NCI-H82 (cell line): ENCODE data around the gene FGR.

Source experiments
- DNase-seq: peaks from one replicate; lab custom pipeline; 2025; lab: John Stamatoyannopoulos, UW

Gene FGR

GRCh38 chr1:27585684-27586083 is 49.3 kb downstream of the FGR start:
- DNase-seq = no peak

DNA sequence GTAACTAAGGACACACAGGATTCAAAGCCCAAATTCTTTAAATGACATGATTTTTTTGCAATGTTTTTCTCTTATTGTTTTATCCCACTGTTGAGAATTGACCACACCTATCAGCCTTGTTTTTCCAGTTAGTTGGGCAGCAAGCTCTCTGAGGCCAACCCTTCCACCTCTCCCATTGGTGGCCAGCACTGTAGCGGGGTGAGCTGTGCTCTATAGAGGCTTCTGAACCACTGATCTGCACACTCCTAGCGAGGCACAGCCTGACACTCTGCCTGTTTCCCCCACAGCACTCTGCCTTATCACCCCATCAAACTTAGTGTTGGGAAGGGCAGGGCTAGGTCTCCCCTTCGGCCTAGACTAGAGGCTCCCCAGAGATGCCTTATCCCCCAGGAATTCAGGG is 50.5 kb downstream of the FGR start:
- DNase-seq = no peak

- DNase-seq = peak; percentile 60
Observed at GRCh38 chr1:27583479-27583878, 51.5 kb downstream of the FGR start.

- no peak for DNase-seq
Observed at GRCh38 chr1:27581823-27582243, 53.2 kb downstream of the FGR start.

GRCh38 chr1:27577504-27578188 is 57.3 kb downstream of the FGR start:
- DNase-seq = peak; percentile 60

DNA sequence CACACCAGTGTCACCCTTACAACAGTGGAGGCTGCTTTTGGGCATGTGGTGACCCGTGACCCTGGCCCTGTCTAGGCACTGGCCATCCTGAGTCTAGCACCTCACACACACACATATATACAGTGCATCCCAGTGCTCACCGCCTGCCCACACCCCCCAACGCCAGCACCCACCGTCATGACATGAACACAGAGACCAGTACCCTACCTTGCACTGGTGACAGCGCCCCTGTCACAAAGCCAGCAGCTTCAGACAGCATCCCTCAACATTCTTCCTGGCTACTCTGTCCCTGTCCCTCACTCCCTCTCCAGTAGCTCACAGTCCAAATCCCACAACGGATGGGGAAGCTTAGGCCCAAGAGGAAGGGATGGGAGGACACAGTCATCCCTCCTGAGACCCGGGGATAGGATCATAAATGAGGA is 58.2 kb downstream of the FGR start:
- DNase-seq = no peak

GRCh38 chr1:27575840-27576331 is 59.1 kb downstream of the FGR start:
- DNase-seq = peak; percentile 67

- peak; percentile 91 for DNase-seq
Observed at GRCh38 chr1:27574871-27575831, 59.8 kb downstream of the FGR start.

GRCh38 chr1:27574001-27574781 is 60.8 kb downstream of the FGR start:
- DNase-seq = no peak

- peak; percentile 60 for DNase-seq
Observed at GRCh38 chr1:27572679-27573426, 62.1 kb downstream of the FGR start.

DNA sequence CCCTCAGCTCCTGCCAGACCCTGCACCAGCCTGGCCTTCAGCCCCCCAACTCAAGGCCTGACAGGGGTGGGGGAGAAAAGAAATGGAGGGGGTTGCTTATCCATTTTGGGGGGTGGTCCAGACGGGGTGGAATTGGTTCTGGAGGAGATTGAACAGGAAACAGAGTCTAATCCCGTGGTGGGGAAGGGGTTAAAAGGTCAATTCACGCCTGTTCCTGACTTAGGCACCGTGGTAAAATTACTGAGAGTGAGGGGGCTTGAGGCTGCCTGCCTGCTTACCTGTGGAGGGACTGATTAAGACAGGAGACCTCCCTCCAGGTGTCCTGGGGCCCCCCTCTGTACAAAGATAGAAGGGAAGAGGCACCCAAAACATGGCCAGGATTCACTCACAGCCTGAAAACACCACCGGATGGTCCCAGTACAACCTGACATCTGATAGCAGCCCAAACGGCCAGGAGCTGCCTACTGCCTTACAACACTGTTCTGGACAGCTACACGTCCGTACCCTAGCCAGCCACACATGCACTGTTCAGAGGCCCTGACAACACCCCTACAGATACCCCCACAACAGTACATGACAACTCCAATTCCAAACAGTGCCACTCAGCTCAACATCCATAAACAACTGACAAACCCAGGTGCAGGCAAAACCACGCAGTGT is 62.8 kb downstream of the FGR start:
- no peak for DNase-seq

- peak; percentile 37 for DNase-seq
Observed at GRCh38 chr1:27571439-27572018, 63.5 kb downstream of the FGR start.

GRCh38 chr1:27570784-27571183 is 64.2 kb downstream of the FGR start:
- DNase-seq = no peak

GRCh38 chr1:27570356-27570755 is 64.6 kb downstream of the FGR start:
- no peak for DNase-seq

DNA sequence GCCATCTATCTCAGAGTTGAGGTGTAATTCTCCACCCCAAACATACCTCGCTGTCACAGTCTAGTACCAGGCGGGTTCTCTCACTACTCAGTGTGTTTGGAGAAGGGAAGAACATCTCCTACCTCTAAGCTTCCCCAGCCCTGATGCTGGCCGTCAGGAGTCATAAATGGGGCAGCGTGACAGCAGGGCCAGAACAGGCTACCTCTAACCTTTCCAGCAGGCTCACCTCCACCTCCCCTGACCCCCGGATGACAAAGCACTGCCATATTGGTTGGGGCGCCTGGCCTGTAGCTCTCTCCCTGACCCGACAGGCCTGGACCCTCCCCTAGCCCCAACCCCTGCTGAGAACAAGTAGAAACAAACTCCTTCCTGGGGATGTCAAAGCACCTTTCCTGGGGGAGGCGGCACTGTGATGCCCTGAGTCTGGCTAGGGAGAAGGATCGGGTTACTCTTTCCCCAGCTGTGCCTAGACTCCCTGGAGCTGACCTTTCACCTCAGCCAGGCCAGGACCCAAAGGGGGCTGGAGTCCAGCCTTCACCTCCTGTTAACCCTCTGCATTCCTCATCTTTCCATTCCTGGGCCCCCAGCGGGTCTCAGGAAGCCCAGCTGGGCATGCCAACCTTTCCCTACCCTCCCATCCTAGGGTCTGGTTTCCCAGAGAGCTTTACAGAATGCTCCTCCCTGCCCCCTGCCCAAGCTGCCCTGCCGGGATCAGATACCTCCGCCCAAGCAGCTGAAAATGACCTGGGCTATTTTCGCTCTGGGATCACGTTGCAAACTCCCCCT is 65.3 kb downstream of the FGR start:
- DNase-seq = no peak

GRCh38 chr1:27569088-27569460 is 65.9 kb downstream of the FGR start:
- DNase-seq = no peak

DNA sequence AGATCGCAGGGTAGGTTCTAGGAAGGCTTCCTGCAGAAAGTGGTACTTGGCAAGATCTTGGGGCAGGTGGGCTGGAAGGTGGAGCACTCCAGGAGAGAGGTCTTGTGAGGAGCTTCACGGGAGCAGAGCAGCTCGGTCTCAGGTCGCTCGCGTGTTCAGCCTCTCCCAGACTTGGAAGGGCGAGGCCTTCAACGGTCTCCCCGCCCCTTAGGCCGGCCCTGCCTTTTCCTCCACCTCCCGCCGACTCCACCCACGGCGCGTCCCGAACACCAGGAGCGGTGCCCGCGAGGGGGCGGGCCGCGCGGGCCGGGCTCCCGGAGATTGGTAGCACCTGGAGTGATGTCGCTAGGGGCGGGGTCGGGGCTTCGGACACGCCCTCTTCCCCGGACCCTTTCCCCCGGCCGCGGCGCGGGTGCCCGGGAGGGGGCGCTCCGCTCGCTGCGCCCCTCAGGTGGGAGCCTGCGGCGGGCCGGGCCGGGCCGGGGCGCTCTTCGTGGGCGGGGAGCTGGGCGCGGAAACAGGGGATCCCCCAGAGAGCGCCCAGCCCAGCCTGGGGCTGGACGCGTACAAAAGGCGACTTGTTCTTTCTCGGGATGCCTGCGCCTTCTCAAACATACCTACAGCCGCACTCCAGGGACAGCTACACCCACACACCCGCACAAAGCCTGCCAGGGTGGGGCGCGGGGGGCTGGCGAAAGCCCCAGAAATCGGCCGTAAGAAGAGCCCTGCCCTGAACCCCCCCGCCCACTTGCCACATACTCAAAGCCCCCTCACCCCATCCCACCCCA is 66.5 kb downstream of the FGR start:
- peak; percentile 99 for DNase-seq

DNA sequence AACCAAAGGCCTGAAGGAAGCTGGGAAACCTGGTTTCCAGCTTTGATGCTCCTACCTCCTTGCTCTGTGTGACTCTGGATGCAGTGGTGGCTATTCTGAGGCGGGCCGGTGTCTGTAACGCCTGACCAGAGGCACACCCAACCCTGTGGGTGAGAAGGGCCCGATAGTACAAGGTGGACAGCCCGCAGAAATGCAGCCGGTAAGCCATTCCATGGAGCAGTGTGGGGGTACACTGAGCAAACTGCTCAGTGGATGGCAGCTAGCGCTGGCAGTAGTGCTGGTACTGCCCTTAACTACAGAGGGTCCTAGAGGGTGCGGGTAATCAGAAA is 67.0 kb downstream of the FGR start:
- no peak for DNase-seq

GRCh38 chr1:27567146-27567526 is 67.8 kb downstream of the FGR start:
- peak; percentile 57 for DNase-seq
